Spleen (tissue), 3 donors: ENCODE data around the gene HEATR5B.
"Not testable (repeated sequence)": the region's sequence is repeated elsewhere in the genome, so short reads cannot be mapped to it uniquely, and the experiment has no call there.

Experiments used
- POLR2A ChIP-seq, 3 donors: fragments of 450-650 bp; IDR thresholded peaks; one replicate each; pipeline ENCODE4 v1.5.1; 2017; ENCODE audit warnings: antibody characterized with exemption in 3 of 3, mild to moderate bottlenecking in 1 of 3
- POLR2AphosphoS5 ChIP-seq, 3 donors: sonication (generic); formaldehyde crosslinking; IDR thresholded peaks; one replicate each; pipeline ENCODE4 v1.5.1; 2017; ENCODE audit warnings: antibody characterized with exemption in 3 of 3

DNA sequence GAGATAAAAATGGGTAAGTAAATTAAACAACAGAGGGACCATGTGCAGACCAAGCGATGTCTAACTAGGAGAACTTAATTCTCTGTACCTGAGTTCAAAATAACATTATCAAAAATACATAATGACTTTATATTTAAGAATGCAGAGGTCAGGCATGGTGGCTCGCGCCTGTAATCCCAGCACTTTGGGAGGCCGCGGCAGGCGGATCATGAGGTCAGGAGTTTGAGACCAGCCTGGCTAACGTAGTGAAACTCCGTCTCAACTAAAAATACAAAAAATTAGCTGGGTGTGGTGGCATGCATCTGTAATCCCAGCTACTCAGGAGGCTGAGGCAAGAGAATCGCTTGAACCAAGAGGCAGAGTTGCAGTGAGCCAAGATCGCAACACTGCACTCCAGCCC, 138.9 kb downstream of the HEATR5B start:
- TF ChIP-seq POLR2AphosphoS5, POLR2A (IDR thresholded peaks at IDR 0.05): not testable (repeated sequence)
